Measurements from ENCODE around the gene PNN.
"Not testable (repeated sequence)": the region's sequence is repeated elsewhere in the genome, so short reads cannot be mapped to it uniquely, and the experiment has no call there.

GRCh38 chr14:39207430-39207829, 32.4 kb downstream of the PNN start:
- TF ChIP-seq CTCF, POLR2A (IDR thresholded peaks at IDR 0.05): not testable (repeated sequence)
